Measurements from ENCODE around the gene MACROH2A2.
A peak's percentile ranks its signal among the peaks of the same experiment; 100 is the strongest.
"Not testable (repeated sequence)": the region's sequence is repeated elsewhere in the genome, so short reads cannot be mapped to it uniquely, and the experiment has no call there.

MACROH2A2 gene

GRCh38 chr10:70052462-70053217 is at the start of gene MACROH2A2:
MACROH2A2 (plus strand) TSS chr10:70052846; CDS start chr10:70075659, 22,813 bp downstream.
- peak; percentile 5 for DNase-seq

DNA sequence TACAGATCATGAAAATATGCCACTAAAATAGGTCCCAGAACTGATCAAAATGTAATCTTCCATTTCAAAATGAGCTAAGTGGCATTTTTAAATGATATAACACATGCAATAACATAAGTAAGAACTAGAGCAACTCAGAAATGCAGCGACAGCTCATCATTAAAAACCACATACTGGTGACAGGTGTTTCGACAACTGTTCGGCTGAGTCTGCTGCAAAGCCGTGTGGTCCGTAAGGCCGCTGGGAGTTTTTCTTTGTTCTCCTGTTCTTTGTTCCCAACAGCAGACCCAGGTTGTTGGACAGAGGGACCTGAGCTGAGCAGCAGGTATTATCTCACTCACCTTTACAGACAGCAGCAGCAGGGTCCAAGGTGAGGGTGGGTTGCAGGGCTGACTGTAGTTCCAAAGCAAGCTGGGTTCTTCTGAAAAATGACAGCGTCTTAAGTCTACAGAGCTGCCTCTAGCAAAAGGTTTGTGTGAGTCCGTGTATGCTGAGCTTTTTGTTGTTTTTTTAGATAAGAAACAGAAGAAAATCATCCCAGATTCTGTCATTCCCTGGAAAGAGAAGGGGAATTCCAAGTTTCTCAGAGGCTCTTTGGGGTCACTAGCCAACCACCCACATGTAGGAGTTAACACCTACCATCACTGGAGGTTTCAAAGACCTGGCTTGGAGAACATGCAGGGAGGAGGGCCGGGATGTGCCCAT is 45.4 kb upstream of the MACROH2A2 start:
- no peak for DNase-seq

- no peak for DNase-seq
Observed at GRCh38 chr10:70031215-70031614, 21.4 kb upstream of the MACROH2A2 start.

GRCh38 chr10:70032667-70033289 is 19.9 kb upstream of the MACROH2A2 start:
- no peak for DNase-seq

GRCh38 chr10:70034232-70034631 is 18.4 kb upstream of the MACROH2A2 start:
- no peak for DNase-seq

GRCh38 chr10:70035531-70035930 is 17.1 kb upstream of the MACROH2A2 start:
- DNase-seq = no peak

- DNase-seq = no peak
Observed at GRCh38 chr10:70038923-70039322, 13.7 kb upstream of the MACROH2A2 start.

- DNase-seq = no peak
Observed at GRCh38 chr10:70041016-70041415, 11.6 kb upstream of the MACROH2A2 start.

DNA sequence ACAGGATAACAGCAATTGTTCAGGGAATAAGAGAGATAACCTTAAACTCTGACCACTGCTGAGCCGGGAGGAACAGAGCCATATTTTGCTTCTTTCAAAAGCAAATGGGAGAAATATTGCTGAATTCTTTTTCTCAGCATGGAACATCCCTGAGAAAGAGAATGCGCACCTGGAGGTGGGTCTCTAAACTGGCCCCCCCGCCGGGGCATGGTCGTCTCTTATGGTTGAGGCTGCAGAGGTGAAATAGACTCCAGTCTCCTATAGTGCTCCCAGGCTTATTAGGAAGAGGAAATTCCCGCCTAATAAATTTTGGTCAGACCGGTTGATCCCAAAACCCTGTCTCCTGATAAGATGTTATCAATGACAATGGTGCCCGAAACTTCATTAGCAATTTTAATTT is 10.9 kb upstream of the MACROH2A2 start:
- DNase-seq = not testable (repeated sequence)

- DNase-seq = not testable (repeated sequence)
Observed at GRCh38 chr10:70047066-70047465, 5.6 kb upstream of the MACROH2A2 start.

DNA sequence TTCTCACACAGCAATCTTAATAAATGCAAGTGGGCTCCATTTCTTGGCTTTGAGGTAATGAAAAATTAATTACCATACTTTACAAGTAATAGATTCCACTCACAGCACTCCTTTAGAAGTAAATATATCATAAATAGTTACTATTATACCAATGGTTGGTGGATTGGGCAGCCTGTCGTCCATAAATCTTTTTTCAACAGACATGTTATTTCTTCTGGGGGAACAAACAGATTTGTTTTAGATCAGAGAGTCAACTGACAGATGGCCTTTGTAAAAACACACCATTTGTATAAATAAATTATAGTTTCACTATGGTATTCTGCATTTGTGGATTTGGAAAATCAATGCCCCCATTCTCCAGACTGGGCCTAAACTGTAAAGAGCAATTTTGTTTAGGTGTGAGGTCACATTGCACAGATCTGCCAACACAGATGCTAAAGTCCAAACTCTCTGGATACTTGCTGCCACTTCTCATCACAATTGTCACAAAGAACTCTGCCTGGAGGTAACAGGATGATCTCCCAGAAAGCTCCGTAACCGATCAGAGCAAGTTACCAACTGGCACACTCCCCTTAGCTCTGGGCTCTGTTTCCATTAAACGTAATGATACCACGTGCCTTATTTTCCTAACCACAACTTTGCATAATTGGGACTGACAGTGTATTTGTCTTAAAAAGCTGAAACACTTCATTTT is 4.5 kb upstream of the MACROH2A2 start:
- DNase-seq = no peak

DNA sequence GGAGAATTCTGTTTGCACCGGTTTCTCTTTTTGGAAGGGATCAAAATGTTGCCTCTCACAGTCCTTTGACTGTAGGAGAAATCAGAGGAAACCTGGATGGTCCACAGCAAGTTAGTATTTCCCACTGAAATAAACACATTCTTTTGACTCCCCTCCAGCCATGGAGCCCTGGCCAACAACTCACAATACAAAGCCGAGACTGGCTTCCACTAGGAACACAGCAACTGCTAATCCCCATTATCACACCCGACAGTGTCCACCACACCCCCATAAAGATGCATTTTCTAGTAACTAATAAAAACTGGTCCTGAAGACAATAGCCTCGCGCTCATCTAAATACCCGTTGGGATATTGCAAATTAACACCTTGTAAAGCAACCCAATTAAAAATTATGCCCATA is 798 bp upstream of the MACROH2A2 start:
- DNase-seq = no peak

GRCh38 chr10:70053218-70053840 is 683 bp downstream of the MACROH2A2 start:
- DNase-seq = no peak

- DNase-seq = no peak
Observed at GRCh38 chr10:70053841-70054288, 1.2 kb downstream of the MACROH2A2 start.

DNA sequence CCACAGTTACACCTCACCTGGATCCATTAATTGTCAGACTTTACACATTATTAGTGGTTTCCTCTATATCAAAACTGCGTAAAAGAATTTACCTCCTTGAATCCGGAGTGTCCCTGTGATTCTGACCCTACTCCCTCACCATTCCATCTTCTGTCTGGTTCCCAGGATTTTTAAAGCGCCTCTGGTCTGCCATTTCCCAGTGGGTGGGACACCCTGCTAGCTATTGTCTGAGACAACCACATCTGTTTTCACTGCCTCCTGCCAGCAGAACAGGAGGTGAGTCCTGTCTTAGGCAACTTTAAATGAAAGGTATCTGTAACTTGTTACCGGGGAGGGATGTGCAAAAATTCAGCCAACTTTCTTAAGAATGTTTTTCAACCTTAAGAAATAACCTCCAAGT is 2.3 kb downstream of the MACROH2A2 start:
- no peak for DNase-seq

- peak; percentile 26 for DNase-seq
Observed at GRCh38 chr10:70055550-70055949, 2.9 kb downstream of the MACROH2A2 start.

- DNase-seq = no peak
Observed at GRCh38 chr10:70057306-70057705, 4.7 kb downstream of the MACROH2A2 start.

- DNase-seq = no peak
Observed at GRCh38 chr10:70060389-70060788, 7.7 kb downstream of the MACROH2A2 start.

DNA sequence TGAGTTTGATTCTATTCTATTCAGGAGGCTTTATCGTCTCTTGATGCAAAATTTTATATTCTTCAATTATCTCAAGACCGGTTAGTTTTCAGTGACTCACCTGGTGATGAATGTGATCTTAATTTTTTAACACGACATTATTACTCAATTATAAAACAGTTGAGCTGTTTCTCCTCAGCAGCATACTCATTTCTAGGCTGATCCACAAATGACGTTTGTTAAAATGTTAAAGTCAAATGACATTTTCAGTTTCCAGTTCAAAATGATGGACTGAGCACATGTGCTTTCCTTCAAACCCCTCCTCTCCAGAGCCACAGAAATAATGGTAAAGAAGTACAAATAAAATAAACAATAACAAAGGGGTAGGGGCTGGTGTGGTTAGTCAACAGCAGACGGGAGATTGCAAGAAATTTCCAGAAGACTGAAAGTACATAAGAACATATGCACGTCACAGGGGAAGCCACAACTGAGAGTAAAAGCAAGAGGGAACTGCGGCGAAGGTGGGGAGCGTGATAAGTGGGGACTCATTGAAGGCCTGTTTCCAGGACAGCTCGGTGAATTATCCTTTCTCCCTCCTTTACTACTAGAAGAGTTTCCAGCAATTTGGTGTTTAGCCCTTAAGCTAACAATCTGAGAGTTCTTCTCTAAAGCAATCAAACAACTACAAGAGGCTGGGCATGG is 10.9 kb downstream of the MACROH2A2 start:
- DNase-seq = no peak

GRCh38 chr10:70064486-70064885 is 11.8 kb downstream of the MACROH2A2 start:
- no peak for DNase-seq

GRCh38 chr10:70066190-70066589 is 13.5 kb downstream of the MACROH2A2 start:
- no peak for DNase-seq

GRCh38 chr10:70067586-70067985 is 14.9 kb downstream of the MACROH2A2 start:
- DNase-seq = no peak

All from HCEC 1CT (cell line).